Islet of Langerhans (tissue), 1 donor: ENCODE data around the gene GPC3.
"Not testable (repeated sequence)": the region's sequence is repeated elsewhere in the genome, so short reads cannot be mapped to it uniquely, and the experiment has no call there.

ENCODE experiments used
- FAIRE-seq: peaks from one replicate; lab custom pipeline; 2011; peaks lifted over from hg19 to GRCh38; lab: Jason Lieb, UNC

Gene GPC3

DNA sequence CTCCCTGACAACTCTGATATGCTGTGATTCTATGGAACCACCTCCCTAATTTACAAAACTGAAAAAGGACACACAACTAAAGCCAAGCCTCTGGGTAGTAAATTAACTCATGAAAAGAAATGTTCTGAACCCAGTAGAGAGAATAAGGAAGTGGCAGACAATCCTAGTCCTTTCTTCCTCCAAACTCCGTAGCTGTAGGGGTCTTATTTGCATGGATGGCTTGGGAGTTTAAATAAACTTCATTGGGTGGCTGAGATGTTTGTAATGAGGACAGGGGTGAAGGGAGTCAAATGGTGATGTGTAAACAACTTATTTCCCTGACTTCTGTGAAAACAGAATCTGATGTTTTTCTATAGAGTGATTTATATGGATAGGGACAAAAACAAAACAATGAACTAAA, 59.3 kb downstream of the GPC3 start:
- no peak for FAIRE-seq

DNA sequence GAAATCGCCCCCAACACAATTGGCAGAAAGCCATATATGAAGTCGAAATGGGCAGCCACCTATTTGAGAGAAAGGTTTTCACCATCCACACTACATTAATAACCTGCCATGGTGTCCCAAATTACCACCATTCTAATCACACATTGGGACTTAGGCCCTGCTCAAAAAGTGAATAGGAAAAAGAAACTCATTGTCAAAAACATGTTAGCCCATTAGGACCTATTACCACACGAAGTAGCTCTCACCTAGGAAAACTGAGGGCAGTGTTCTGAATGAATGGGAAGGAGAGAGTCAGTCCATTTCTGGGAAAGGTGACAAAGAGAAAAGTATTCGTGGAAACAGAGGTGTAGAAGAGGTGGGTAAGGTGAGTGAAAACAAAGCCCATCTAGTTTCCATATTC, 60.8 kb downstream of the GPC3 start:
- no peak for FAIRE-seq

DNA sequence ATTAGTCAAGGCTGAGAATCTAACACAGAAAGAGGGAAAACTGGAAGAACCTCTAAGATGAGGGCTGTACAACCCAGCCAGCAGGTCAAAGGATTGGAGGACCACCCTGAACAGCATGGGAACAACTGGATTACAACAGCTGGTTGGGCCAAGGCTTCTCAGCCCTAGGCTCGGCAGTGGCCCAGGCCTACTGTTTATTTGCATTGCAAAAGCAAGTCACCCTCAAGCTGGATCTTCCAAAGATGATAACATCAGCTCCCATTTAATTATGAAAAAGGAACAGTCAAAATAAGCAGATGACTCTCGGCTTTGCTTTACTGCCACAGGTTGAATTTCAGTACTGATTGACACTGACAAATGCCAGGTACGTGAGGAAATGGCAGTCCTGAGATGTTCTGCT, 61.8 kb downstream of the GPC3 start:
- no peak for FAIRE-seq

DNA sequence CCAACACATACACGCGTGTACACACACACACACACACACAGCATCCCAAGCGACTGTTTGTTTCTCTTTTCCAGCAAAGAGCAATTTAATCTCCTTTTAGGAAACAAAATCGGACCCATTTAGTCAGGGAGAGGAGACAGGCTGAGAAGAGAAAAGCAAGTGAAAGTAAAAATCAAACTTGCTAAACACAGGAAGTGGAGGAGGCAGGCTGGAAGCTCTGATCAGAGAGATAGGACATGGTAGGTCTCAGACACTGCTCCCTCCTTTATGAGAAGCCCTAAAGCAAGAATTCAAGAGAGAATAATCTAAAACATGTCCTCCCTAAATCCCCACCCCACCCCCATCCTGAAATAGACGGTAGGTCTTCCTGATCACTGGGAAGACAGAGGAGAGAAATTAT, 62.3 kb downstream of the GPC3 start:
- no peak for FAIRE-seq

DNA sequence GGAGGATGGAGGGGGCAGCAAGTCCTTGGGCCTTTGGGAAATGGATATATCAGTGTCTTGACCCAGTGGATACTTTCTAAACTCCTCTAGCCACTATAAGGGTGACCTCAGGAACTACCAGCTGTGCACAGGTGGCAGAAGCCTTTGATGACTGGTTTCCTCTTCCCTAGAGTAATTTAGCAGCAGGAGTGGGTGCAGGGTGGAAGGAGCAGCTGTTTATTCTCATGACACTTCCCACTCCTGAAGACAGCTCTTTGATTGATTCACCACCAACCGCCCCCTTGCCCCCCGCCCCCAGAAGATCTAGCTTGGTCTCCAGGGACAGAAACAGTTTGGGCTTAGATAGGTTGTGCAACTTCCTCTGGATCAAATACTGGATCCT, 63.0 kb downstream of the GPC3 start:
- no peak for FAIRE-seq

DNA sequence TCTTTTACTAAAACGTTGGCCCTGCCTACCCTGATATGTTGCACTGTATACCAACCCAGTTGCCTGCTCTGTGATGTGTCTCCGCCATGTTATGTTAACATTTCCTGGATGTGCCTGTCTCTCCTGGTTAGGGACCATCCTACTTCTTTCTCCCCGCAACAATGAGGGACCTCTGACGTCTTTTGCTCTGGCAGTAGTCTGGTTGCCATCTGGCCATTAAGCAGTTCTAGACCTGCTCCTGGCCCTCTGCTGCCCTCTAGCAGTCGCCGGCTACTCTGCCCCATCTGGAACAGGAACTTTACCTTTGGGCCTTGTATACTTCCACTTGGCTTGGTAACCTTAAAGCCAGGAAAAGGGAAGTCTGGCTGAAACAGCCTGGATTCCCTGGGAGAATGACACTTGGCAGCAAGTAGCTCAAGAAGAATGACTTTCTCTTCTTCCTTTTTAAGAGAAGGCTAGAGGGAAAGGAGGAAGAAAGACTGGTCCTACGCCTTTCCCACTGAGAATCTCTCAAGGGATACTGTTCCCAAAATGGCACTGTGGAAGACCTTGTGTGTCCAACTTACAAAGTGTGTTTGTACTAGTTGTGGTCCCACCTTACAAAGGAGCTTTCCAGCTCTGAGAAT, 63.5 kb downstream of the GPC3 start:
- no peak for FAIRE-seq

DNA sequence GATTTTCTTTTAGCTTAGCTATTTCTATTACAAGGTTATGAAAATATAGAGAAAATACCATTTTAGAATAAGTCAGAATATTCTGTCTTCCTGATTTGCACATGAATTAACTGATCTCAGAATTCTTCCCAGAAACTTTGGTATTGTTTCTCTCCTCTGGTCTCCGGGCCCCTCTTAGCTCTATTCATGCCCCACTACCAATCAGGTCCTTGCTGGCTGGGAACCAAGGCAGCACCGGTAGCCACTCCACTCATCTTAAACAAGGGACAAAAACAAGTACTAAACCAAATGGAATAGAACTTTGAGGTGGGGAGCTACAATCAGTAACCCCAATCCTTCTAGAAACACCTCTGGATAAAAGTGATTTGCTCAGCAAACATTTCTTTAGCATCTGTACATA, 64.3 kb downstream of the GPC3 start:
- FAIRE-seq, result no peak

DNA sequence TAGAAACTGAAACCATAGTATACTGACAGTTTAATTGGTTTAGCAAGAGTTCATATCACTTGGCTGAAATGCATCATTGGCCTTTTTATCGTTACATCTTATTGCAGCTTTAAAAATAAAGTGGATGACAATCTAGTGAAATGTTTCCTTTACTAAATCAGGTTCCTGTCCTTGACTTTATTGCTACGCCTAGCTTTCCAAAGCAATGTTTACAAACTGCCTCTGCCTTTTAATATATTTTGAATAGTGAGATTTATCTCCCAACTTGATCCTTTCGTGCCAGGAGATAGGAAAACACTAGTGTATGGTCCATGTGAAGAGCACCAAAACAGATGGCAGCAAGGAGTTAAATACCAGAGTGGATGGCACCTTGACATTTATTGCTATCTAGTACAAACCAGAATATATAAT, 67.0 kb downstream of the GPC3 start:
- FAIRE-seq, result no peak

DNA sequence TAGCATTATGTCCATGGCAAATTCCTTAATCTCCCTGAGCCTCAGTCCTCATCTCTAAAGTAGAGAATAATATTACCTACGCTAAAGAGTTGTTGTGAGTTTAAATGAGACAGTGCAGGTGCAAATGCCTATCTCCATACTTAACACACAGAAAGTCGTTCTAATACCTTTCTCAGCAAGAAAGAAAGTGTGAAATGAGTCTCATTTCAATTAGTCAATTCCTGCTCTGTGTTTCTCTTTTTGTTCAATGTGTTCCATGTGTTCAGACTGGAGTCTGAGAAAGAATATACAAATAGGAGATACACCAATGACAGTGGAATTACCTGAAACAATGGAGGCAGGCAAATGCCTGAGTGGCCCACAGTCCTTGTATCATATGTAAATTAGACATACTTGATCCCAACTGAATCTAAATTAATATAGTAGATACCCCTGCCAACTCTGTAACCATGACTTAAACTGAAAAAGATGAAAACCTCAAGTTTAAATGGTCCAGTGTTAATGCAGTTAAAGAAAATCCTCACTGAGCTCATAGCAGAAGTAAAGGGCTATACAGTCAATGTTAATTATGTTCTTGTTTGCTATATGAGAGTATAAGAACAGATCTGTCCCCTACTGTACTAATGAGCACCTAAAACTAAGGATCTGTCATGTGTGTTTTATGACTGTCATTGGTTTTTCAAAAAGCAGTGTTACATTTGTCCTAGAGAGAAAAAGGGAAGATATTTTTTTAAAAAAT, 68.2 kb downstream of the GPC3 start:
- FAIRE-seq, result no peak

DNA sequence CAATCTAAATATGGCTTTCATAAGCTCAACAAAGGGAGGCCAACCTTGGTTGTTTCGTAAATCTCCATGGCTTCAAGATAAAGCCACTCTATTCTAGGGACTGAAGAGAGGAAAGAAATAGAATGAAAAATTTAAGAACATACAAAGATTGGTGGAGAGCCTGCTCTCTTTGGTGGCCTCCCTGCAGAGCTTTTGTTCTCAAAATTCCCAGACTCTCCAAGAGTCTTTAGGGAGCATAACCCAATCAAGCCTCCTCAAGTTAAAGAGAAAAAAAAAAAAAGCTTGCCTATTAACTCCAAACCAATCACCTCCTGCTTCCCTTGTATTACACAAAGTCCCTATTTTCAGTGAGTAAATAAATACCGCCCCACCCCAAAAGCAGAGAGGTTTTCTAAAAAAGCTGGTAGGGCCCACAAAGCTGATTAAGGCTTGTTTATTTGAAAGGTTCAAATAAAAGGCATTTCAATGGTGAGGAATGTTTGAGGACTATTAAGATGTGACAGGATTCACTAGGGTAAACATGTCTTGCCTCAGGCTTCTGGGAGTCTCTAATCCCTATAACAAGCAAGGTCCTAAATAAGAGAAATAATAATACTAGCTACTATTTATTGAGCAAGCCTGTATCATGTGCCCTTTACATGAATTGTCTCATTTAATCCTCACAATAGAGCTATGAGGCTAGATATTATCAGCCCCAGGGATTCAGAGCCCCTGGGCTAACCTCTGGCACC, 71.6 kb downstream of the GPC3 start:
- no peak for FAIRE-seq

DNA sequence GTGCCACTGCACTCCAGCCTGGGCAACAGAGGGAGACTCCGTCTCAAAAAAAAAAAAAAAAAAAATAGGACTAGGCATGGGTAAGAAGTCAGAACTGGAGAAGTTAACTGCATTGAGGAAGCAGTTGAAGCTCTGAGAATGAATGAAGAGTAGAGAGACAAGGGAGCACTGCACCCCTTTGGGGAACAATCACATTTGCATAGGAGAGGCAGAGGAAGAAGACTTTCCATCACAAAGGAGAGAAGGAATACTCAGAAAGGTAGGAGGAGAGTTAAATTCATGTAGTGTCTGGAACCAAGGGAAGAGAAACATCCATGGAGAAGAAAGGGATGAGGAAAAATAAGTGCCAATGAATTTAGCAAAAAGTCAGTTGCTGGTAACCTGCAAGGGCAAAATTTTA, 72.4 kb downstream of the GPC3 start:
- FAIRE-seq, result no peak

DNA sequence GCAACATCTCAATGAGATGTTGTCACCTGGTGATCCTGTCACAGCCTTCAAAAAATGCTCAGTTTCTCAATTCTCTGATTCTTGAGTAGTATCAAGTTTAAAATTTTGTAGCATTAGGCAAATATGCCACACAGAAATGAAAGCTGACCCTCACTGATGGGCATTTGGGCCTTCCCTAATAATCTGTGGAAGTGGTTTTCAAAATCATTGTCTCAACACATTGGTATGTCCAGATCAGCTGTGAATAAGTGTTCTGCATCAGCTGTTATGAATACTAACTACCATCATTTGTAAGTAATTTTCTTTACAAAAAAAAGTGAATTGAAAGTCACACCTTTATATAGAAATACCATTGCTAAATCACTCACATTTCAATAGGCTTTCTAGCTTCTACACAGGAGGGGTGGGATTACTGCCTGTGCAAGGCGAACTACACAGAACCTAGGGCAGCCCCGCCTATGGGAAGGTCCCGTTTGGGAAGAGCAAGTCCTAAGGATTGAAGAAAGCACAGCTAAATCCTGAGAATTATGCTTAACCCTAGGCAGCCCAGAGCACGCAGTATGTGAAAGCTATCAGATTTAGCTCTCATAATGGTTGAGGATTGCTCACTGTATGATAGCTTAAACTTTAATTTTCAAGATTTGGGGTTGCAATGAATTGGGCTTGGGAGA, 73.4 kb downstream of the GPC3 start:
- FAIRE-seq, result no peak

DNA sequence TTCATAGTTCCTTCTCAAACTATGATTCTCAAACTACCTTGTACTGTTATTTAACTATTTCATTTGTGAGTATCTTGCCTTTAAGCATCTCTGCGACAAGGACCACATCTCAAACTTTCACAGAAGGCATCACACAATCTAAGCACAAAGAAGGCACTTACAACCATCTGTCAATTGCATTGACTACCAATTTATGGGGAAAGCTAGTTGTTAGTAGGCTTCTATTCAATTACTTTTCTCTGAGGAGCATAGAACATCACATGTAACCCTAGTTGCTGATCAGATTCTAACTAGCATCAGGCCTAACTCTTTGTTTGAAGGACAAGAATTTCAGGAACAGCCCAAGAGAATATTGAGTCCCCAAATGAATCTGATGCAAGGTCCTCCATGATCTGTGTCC, 74.9 kb downstream of the GPC3 start:
- FAIRE-seq, result no peak

DNA sequence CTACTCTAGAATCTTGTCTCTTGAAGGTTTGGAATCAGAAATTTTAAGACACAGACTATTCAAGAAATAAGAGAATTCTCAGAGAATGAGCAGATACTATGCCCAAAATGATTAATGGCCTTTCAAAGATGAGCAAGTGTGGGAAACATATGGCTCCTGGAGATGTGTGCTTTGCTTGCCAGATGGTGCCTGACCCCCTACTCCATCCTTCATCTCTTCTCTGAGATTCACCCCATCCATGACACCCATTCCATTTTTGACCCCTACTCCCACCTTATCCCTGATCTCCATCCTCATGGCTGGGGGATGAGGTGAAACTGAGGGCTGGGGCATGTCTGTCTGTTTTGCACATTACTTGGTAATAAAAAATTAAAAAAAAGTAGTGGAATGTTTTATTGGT, 75.5 kb downstream of the GPC3 start:
- FAIRE-seq, result no peak

DNA sequence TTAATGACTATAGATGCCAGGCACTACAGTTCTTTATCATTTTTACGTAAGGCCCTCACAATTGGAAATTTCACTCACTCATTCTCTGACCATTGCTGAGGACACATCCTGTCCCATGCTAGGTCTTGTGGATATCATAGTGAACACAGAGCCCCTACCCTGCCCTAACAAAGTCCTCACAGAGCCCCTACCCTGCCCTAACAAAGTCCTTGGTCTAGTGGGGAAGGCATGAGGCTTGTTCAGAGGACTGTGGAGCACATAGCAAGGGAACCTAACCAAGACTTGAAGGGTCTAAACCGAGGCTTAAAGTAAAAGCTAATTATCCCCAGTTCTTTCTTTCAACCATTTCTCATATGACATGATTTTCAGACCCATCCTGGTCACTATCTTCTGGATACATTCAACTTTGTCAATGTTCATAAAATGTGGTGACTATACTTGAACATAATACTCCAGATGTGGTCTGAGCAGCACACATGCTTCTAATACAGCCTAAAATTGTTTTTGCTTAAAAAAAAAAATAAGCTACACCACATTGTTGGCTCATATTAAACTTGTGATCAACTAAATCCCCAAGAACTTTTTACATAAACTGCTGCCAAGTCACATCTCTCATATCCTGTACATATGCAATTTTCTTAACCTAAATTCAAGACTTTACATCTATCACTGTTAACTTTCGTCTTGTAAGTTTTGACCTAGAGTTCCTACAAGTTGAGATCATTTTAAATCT, 77.0 kb downstream of the GPC3 start:
- no peak for FAIRE-seq

DNA sequence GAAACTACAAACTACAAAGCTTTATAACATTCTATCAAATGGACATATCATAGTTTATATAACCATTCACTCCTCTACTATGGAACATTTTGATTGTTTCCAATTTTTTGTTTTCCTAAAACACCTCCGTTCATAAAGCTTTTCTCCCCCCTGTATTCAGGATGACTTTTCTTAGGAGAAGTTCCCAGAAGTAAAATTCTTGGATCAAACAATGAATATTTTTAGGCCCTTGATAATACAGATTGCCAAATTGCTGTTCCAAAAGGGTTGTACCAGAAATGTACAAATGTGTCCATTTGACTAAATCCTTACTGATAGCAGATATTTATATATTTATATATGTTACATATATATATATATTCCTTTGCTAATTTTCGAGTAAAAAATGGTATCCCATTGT, 77.8 kb downstream of the GPC3 start:
- no peak for FAIRE-seq

DNA sequence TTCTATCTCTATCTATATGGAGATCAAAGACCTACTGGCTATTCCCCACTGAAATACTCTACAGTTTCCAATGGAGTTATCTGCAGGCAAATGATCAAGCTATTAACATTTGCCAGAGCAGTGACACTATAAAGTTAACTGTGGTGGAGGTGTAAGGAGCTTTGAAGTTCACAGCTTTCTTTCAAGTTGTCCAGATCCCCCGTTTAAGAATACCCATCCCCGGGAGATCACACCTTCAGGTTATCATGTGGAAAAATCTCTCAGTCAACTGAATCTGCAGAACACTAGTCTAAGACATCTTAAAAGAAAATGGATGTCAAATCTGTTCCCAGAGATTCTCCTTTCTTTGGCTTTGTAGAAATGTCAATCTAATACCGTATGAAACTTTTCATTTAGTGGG, 80.1 kb downstream of the GPC3 start:
- no peak for FAIRE-seq

DNA sequence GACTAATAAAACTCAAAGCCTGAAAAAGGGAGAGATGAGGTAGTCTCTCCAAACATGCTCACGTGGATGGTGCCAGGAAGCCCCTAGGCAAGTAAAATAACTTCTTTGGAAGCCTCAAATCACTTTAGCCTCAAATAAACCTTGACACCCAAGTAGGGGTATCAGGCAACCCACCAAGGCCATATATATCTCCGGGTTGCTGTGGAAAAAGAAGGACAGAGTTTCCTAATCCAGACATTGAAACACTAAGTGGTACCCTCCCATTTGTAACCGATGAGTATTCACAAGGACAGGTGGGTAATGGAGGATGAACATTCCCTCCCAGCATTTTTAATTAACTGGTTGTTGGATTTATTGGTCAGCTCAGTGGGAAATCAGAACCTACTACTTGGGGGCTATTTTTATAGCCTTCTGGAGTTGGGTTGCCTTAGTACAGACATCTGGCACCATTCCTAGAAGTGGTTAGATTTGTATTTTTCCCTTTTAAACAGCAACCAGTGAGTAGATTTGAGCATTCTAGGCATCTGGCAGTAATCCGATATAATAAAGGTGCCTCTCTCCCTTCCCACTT, 87.7 kb downstream of the GPC3 start:
- peak; percentile 13 for FAIRE-seq

DNA sequence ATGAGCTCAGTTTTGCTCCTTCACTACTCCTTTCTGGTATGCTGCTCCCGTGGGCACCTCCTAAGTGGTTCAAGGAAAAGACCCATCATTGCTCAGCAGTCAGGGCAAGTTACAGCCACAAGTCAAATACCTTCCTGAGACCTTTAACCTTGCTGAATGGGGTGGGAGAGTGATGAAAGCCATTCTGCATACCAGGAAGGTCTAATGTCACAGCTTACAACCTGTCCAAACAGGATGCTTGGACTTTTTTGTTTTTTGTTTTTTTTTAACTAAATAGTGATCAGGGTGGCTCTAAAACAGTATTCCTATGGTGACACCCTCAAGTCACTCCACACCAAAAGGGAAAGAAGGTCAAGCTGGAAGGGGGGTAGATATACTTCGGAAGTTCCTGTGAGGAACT, 93.1 kb downstream of the GPC3 start:
- no peak for FAIRE-seq

DNA sequence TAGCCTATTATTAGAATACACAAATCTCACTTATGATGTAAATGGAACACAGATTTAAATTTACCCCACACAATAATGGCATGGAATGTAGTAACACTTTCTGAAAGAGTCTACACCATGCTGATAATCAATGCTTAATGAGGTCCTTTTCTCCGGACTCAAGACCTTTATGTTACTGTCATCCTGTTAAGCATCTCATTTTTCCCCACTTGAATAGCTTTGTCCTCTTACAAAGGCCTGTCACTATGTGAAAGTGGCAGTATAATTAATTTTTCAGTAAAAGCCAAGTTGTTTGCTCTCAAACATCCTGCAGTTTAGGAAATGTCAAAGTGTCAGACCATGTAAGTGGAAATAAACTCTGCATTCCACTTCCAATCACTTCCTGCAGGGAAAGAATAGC, 96.4 kb downstream of the GPC3 start:
- FAIRE-seq, result no peak

DNA sequence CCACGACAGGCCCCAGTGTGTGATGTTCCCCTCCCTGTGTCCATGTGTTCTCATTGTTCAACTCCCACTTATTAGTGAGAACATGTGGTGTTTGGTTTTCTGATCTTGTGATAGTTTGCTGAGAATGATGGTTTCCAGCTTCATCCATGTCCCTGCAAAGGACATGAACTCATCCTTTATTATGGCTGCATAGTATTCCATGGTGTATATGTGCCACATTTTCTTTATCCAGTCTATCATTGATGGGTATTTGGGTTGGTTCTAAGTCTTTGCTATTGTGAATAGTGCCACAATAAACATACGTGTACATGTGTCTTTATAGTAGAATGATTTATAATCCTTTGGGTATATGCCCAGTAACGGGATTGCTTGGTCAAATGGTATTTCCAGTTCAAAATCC, 97.3 kb downstream of the GPC3 start:
- not testable (repeated sequence) for FAIRE-seq
